ENCODE results near the gene SERPINI1.

The SERPINI1 gene

GRCh38 chr3:167736264-167736787 is 805 bp downstream of the SERPINI1 start:
- no peak for DNase-seq

GRCh38 chr3:167736997-167737396 is 1.5 kb downstream of the SERPINI1 start:
- DNase-seq, result no peak

- no peak for DNase-seq
Observed at GRCh38 chr3:167738037-167738436, 2.5 kb downstream of the SERPINI1 start.

GRCh38 chr3:167739190-167739810 is 3.8 kb downstream of the SERPINI1 start:
- DNase-seq, result no peak

- peak; percentile 35 for DNase-seq
Observed at GRCh38 chr3:167740961-167741587, 5.6 kb downstream of the SERPINI1 start.

GRCh38 chr3:167742338-167742737 is 6.8 kb downstream of the SERPINI1 start:
- DNase-seq, result no peak

- no peak for DNase-seq
Observed at GRCh38 chr3:167743799-167744198, 8.3 kb downstream of the SERPINI1 start.

GRCh38 chr3:167749209-167749608 is 13.7 kb downstream of the SERPINI1 start:
- no peak for DNase-seq

GRCh38 chr3:167749728-167750127 is 14.2 kb downstream of the SERPINI1 start:
- no peak for DNase-seq

GRCh38 chr3:167750272-167750971 is 14.9 kb downstream of the SERPINI1 start:
- peak; percentile 38 for DNase-seq

- DNase-seq, result no peak
Observed at GRCh38 chr3:167754049-167754448, 18.5 kb downstream of the SERPINI1 start.

- DNase-seq, result no peak
Observed at GRCh38 chr3:167761302-167761701, 25.8 kb downstream of the SERPINI1 start.

GRCh38 chr3:167762296-167762695 is 26.8 kb downstream of the SERPINI1 start:
- DNase-seq, result no peak

GRCh38 chr3:167772992-167773391 is 37.5 kb downstream of the SERPINI1 start:
- DNase-seq, result no peak

GRCh38 chr3:167773584-167773983 is 38.1 kb downstream of the SERPINI1 start:
- DNase-seq, result no peak

- no peak for DNase-seq
Observed at GRCh38 chr3:167776066-167776685, 40.7 kb downstream of the SERPINI1 start.

- no peak for DNase-seq
Observed at GRCh38 chr3:167777356-167777755, 41.8 kb downstream of the SERPINI1 start.

- DNase-seq, result no peak
Observed at GRCh38 chr3:167780214-167780883, 44.8 kb downstream of the SERPINI1 start.

GRCh38 chr3:167783781-167784180 is 48.3 kb downstream of the SERPINI1 start:
- DNase-seq, result no peak

GRCh38 chr3:167785790-167786189 is 50.3 kb downstream of the SERPINI1 start:
- no peak for DNase-seq

- no peak for DNase-seq
Observed at GRCh38 chr3:167787440-167787839, 51.9 kb downstream of the SERPINI1 start.

- no peak for DNase-seq
Observed at GRCh38 chr3:167798443-167798842, 62.9 kb downstream of the SERPINI1 start.

- DNase-seq, result no peak
Observed at GRCh38 chr3:167808910-167809309, 73.4 kb downstream of the SERPINI1 start.

All from CD4-positive, alpha-beta T cell treated with Interleukin-4 for 4 hours (primary cell).